ENCODE measurements around the gene TMED8.
"Not testable (repeated sequence)": the region's sequence is repeated elsewhere in the genome, so short reads cannot be mapped to it uniquely, and the experiment has no call there.

TMED8 gene

GRCh38 chr14:77359626-77360025 lies 17.3 kb downstream of the TMED8 start:
- DNase-seq (ENCODE audit: low read depth) = no peak

GRCh38 chr14:77356899-77357298 lies 20.0 kb downstream of the TMED8 start:
- DNase-seq (ENCODE audit: low read depth) = no peak

GRCh38 chr14:77355811-77356210 lies 21.1 kb downstream of the TMED8 start:
- no peak for DNase-seq (ENCODE audit: low read depth)

GRCh38 chr14:77353469-77354141 lies 23.3 kb downstream of the TMED8 start:
- DNase-seq (ENCODE audit: low read depth) = no peak

GRCh38 chr14:77347751-77348150 lies 29.1 kb downstream of the TMED8 start:
- DNase-seq (ENCODE audit: low read depth) = no peak

- no peak for DNase-seq (ENCODE audit: low read depth)
These were observed 30.4 kb downstream of the TMED8 start for GRCh38 chr14:77346495-77346894.

- DNase-seq (ENCODE audit: low read depth) = no peak
These were observed 32.4 kb downstream of the TMED8 start for GRCh38 chr14:77344377-77344996.

GRCh38 chr14:77343662-77344061 lies 33.2 kb downstream of the TMED8 start:
- no peak for DNase-seq (ENCODE audit: low read depth)

- DNase-seq (ENCODE audit: low read depth) = no peak
These were observed 34.0 kb downstream of the TMED8 start for GRCh38 chr14:77342726-77343397.

- no peak for DNase-seq (ENCODE audit: low read depth)
These were observed 36.5 kb downstream of the TMED8 start for GRCh38 chr14:77340389-77340788.

GRCh38 chr14:77339407-77339806 lies 37.5 kb downstream of the TMED8 start:
- peak; percentile 16 for DNase-seq (ENCODE audit: low read depth)

- DNase-seq (ENCODE audit: low read depth) = no peak
These were observed 38.6 kb downstream of the TMED8 start for GRCh38 chr14:77338302-77338701.

- DNase-seq (ENCODE audit: low read depth) = no peak
These were observed 39.0 kb downstream of the TMED8 start for GRCh38 chr14:77337880-77338279.

GRCh38 chr14:77337255-77337654 lies 39.6 kb downstream of the TMED8 start:
- DNase-seq (ENCODE audit: low read depth) = not testable (repeated sequence)

- no peak for DNase-seq (ENCODE audit: low read depth)
These were observed 41.3 kb downstream of the TMED8 start for GRCh38 chr14:77335576-77335975.

- DNase-seq (ENCODE audit: low read depth) = no peak
These were observed 47.0 kb downstream of the TMED8 start for GRCh38 chr14:77329872-77330271.

- no peak for DNase-seq (ENCODE audit: low read depth)
These were observed 49.8 kb downstream of the TMED8 start for GRCh38 chr14:77327111-77327510.

GRCh38 chr14:77325746-77326094 lies 51.2 kb downstream of the TMED8 start:
- DNase-seq (ENCODE audit: low read depth) = no peak

- DNase-seq (ENCODE audit: low read depth) = no peak
These were observed 51.8 kb downstream of the TMED8 start for GRCh38 chr14:77324816-77325745.

- no peak for DNase-seq (ENCODE audit: low read depth)
These were observed 52.6 kb downstream of the TMED8 start for GRCh38 chr14:77324289-77324688.

GRCh38 chr14:77323571-77323970 lies 53.3 kb downstream of the TMED8 start:
- DNase-seq (ENCODE audit: low read depth) = no peak

GRCh38 chr14:77322951-77323350 lies 53.9 kb downstream of the TMED8 start:
- DNase-seq (ENCODE audit: low read depth) = no peak

Data from fibroblast of the conjunctiva (primary cell).